Fibroblast of lung (primary cell): ENCODE measurements around the gene CPN2.

Experiments used
- CTCF ChIP-seq, 2 donors: IDR thresholded peaks in 1 of 2; conservative IDR thresholded peaks in 1 of 2; 1 replicate in 1 of 2; 2 replicates in 1 of 2; pipeline ENCODE4 v1.5.1; 2011 to 2012; ENCODE audit warnings: low read length in 2 of 2, control low read depth in 1 of 2, inconsistent platforms in 1 of 2, low read depth in 1 of 2, mild to moderate bottlenecking in 1 of 2
- EZH2 ChIP-seq: IDR thresholded peaks from 2 replicates; pipeline ENCODE4 v1.5.1; 2012; ENCODE audit warnings: low read length, control low read depth, mild to moderate bottlenecking; ENCODE audit errors: missing control alignments

GRCh38 chr3:194387926-194388418, 36.8 kb upstream of the CPN2 start:
- no peak for TF ChIP-seq CTCF (conservative IDR thresholded peaks at IDR 0.05 in 1 of 2, IDR thresholded peaks at IDR 0.05 in 1 of 2; ENCODE audit: low read depth in 1 of 2, low read length in 2 of 2)
- TF ChIP-seq EZH2 = no peak
